Measurements from ENCODE around the gene IVNS1ABP. TPM values are rescaled to one million over a fixed set of nuclear protein-coding genes. Genes with fewer than 3 reads are reported as not detected.
"Not testable (repeated sequence)": the region's sequence is repeated elsewhere in the genome, so short reads cannot be mapped to it uniquely, and the experiment has no call there.

Gene IVNS1ABP
- total RNA-seq, 1 donor from 2014 or later: 85.7 TPM

DNA sequence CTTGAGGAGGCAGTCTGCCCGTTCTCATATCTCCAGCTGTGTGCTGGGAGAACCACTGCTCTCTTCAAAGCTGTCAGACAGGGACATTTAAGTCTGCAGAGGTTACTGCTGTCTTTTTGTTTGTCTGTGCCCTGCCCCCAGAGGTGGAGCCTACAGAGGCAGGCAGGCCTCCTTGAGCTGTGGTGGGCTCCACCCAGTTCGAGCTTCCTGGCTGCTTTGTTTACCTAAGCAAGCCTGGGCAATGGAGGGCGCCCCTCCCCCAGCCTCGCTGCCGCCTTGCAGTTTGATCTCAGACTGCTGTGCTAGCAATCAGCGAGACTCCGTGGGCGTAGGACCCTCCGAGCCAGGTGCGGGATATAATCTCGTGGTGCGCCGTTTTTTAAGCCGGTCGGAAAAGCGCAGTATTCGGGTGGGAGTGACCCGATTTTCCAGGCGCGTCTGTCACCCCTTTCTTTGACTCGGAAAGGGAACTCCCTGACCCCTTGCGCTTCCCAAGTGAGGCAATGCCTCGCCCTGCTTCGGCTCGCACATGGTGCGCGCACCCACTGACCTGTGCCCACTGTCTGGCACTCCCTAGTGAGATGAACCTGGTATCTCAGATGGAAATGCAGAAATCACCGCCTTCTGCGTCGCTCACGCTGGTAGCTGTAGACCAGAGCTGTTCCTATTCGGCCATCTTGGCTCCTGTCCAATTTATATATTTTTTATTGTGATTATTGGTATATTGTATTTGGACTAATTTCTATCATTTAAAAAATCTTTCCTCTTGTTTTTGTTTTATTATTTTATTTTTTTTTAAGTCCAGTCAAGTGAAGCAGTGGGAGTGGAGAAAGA, 59.7 kb downstream of the IVNS1ABP start:
- DNase-seq (ENCODE audit: low spot score): not testable (repeated sequence)

DNA sequence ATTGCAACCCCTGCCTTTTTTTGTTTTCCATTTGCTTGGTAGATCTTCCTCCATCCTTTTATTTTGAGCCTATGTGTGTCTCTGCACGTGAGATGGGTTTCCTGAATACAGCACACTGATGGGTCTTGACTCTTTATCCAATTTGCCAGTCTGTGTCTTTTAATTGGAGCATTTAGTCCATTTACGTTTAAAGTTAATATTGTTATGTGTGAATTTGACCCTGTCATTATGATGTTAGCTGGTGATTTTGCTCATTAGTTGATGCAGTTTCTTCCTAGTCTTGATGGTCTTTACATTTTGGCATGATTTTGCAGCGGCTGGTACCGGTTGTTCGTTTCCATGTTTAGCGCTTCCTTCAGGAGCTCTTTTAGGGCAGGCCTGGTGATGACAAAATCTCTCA, 61.4 kb downstream of the IVNS1ABP start:
- not testable (repeated sequence) for DNase-seq (ENCODE audit: low spot score)

DNA sequence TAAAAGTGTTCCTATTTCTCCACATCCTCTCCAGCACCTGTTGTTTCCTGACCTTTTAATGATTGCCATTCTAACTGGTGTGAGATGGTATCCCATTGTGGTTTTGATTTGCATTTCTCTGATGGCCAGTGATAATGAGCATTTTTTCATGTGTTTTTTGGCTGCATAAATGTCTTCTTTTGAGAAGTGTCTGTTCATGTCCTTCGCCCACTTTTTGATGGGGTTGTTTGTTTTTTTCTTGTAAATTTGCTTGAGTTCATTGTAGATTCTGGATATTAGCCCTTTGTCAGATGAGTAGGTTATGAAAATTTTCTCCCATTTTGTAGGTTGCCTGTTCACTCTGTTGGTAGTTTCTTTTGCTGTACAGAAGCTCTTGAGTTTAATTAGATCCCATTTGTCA, 64.6 kb downstream of the IVNS1ABP start:
- DNase-seq (ENCODE audit: low spot score): not testable (repeated sequence)

DNA sequence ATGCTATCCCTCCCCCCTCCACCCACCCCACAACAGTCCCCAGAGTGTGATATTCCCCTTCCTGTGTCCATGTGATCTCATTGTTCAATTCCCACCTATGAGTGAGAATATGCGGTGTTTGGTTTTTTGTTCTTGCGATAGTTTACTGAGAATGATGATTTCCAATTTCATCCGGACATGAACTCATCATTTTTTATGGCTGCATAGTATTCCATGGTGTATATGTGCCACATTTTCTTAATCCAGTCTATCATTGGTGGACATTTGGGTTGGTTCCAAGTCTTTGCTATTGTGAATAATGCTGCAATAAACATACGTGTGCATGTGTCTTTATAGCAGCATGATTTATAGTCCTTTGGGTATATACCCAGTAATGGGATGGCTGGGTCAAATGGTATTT, 65.1 kb downstream of the IVNS1ABP start:
- DNase-seq (ENCODE audit: low spot score): not testable (repeated sequence)

DNA sequence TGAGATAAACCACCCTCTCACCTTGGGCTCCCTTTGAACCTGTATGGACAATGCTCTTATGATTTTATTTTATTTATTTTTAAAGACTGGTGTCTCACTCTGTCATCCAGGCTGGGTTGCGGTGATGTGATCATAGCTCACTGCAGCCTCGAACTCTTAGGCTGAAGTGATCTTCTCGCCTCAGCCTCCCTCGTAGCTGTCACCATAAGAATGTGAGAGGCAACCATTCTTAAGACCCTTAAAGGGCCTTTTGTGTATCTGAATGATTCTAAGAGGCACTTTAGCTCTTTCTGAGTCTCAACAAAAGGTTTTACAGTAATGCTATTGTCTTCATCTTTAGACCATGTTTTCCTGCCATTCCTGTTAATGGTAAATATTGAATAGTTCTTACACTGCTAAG, 67.0 kb downstream of the IVNS1ABP start:
- DNase-seq (ENCODE audit: low spot score): no peak

DNA sequence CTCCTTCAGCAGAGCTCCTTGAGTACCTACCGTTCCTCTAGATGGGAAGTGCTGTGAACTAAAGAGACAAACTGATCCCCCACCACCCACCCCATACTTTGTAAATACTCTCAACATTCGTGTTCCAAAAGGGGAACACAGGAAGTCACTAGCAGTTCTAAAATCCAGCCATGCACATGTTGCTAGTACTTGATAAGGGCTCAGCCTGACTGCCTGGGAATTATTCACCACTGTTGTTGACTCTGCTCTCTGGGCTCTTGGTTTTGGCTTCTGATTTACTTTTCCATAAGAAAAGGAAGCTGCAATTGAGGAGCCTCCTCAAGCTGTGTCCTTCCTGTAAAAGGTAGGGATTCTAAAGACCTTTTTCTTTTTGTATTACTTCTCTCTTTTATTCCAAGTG, 67.5 kb downstream of the IVNS1ABP start:
- DNase-seq (ENCODE audit: low spot score): no peak

Other genes with a start within 250 kb of the IVNS1ABP start
- 23.9 TPM for gene TRMT1L, start 160.3 kb downstream of the IVNS1ABP start, total RNA-seq
- gene SWT1, start 160.1 kb downstream of the IVNS1ABP start, total RNA-seq: 5.6 TPM